Fibroblast of lung (primary cell): ENCODE data around the gene USP16. TPM values are rescaled to one million over a fixed set of nuclear protein-coding genes. Genes with fewer than 3 reads are reported as not detected.
A peak's percentile ranks its signal among the peaks of the same experiment; 100 is the strongest.

Source experiments
- DNase-seq, 2 donors: peaks; one replicate each; pipeline versions ENCODE4 v3.0.0 to v3.0.0-alpha.2; 2010; ENCODE audit warnings: low read depth in 2 of 2
- H2AFZ ChIP-seq: 2 replicates; pipeline ENCODE4 v1.5.1; 2012; ENCODE audit warnings: low read length, control low read depth, inconsistent platforms
- H3K27ac ChIP-seq: 2 replicates; pipeline ENCODE4 v1.5.1; 2011; ENCODE audit warnings: low read length, control low read depth; ENCODE audit not compliant: insufficient read depth
- H3K27me3 ChIP-seq: 2 replicates; pipeline ENCODE4 v1.5.1; 2011; ENCODE audit warnings: mild to moderate bottlenecking, low read length; ENCODE audit not compliant: control insufficient read depth, insufficient read depth
- H3K36me3 ChIP-seq: 2 replicates; pipeline ENCODE4 v1.5.1; 2011; ENCODE audit warnings: low read length; ENCODE audit not compliant: control insufficient read depth, insufficient read depth
- H3K4me1 ChIP-seq: 2 replicates; pipeline ENCODE4 v1.5.1; 2011; ENCODE audit warnings: low read length; ENCODE audit not compliant: control insufficient read depth, insufficient read depth; ENCODE audit errors: extremely low read depth
- H3K4me2 ChIP-seq: 2 replicates; pipeline ENCODE4 v1.5.1; 2011; ENCODE audit warnings: low read length, control low read depth; ENCODE audit not compliant: insufficient read depth; ENCODE audit errors: extremely low read depth
- H3K4me3 ChIP-seq, 4 experiments: fragments of 200-600 bp in 1 of 4; sonication (generic) in 1 of 4; replicated peaks in 1 of 4; 2 replicates each; pipeline ENCODE4 v1.5.1; 2011 to 2016; ENCODE audit warnings: low read length in 4 of 4, low read depth in 3 of 4, mild to moderate bottlenecking in 3 of 4, control low read depth in 2 of 4, inconsistent platforms in 1 of 4, mixed read lengths in 1 of 4; ENCODE audit not compliant: insufficient read depth in 1 of 4; ENCODE audit errors: control extremely low read depth in 1 of 4
- H3K79me2 ChIP-seq: 2 replicates; pipeline ENCODE4 v1.5.1; 2012; ENCODE audit warnings: mild to moderate bottlenecking, low read length, inconsistent platforms; ENCODE audit not compliant: control insufficient read depth, insufficient read depth
- H3K9ac ChIP-seq: 2 replicates; pipeline ENCODE4 v1.5.1; 2011; ENCODE audit warnings: mild to moderate bottlenecking, low read length, control low read depth; ENCODE audit not compliant: insufficient read depth
- H3K9me3 ChIP-seq: 2 replicates; pipeline ENCODE4 v1.5.1; 2012; ENCODE audit warnings: low read depth, low read length; ENCODE audit not compliant: control insufficient read depth, insufficient read depth
- H4K20me1 ChIP-seq: 2 replicates; pipeline ENCODE4 v1.5.1; 2011; ENCODE audit warnings: low read length; ENCODE audit not compliant: control insufficient read depth, insufficient read depth; ENCODE audit errors: extremely low read depth
- EZH2 ChIP-seq: IDR thresholded peaks from 2 replicates; pipeline ENCODE4 v1.5.1; 2012; ENCODE audit warnings: low read length, control low read depth, mild to moderate bottlenecking; ENCODE audit errors: missing control alignments
- polyA plus RNA-seq, 2 donors: library from polyadenylated mRNA; depleted of rRNA in 1 of 2; stranded (reverse) in 1 of 2; unstranded in 1 of 2; fragments of >200 nt; gene quantifications; 2 replicates each; pipeline ENCODE4 v1.2.1, GENCODE V29; 2011 to 2012; ENCODE audit warnings: missing spikeins in 1 of 2
- total RNA-seq: library from RNA; depleted of rRNA; stranded (reverse); fragments of >200 nt; gene quantifications from 2 replicates; pipeline ENCODE4 v1.2.1, GENCODE V29; 2014
- TF ChIP-seq, protein P1 (sequence below), 2 donors: IDR thresholded peaks in 1 of 2; conservative IDR thresholded peaks in 1 of 2; 1 replicate in 1 of 2; 2 replicates in 1 of 2; pipeline ENCODE4 v1.5.1; 2011 to 2012; ENCODE audit warnings: low read length in 2 of 2, control low read depth in 1 of 2, inconsistent platforms in 1 of 2, low read depth in 1 of 2, mild to moderate bottlenecking in 1 of 2

Gene USP16
- total and polyA plus RNA-seq, 2 donors (not counting 1 experiment from before 2014, with no cell fraction given), result 32.2 to 34.4 TPM

DNA sequence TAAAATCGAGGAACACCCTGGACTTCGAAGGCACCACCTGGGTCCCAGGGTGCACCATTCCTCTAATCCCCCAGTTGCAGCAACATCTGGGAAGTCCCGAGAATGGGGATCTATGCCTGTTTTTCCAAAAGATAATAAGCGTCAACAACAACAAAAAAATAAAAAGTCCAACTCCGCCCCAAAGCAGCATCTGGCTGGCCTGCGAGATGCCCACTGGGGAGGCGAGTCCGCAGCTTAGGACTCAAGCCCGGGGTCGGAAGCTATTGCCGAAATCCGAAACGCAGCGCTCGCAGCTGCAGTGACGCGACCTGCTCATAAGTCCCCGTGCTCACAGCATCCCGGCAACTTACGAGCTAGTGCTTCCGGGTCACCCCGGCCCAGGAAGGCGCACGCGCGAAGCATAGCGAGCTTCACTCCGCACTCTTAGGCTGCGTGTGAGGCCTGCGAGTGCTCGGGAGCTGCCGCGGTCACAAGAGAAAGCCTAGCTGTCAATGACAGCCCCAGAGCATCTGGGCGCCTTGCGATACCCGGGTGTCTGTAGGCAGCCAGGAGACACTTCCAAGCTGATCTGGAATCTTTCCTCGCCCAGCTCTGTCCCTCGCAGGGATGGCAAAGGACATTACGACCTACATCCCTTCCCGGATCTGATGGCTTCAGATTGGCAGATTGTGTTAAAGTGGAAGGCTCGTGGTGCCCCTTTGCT, 21.9 kb upstream of the USP16 start:
- no peaks in the 10 kb centered on the region for H3K9me3 ChIP-seq
- peak overlapping the region; percentile 89 for H3K9ac ChIP-seq
- TF ChIP-seq, protein P1, sequence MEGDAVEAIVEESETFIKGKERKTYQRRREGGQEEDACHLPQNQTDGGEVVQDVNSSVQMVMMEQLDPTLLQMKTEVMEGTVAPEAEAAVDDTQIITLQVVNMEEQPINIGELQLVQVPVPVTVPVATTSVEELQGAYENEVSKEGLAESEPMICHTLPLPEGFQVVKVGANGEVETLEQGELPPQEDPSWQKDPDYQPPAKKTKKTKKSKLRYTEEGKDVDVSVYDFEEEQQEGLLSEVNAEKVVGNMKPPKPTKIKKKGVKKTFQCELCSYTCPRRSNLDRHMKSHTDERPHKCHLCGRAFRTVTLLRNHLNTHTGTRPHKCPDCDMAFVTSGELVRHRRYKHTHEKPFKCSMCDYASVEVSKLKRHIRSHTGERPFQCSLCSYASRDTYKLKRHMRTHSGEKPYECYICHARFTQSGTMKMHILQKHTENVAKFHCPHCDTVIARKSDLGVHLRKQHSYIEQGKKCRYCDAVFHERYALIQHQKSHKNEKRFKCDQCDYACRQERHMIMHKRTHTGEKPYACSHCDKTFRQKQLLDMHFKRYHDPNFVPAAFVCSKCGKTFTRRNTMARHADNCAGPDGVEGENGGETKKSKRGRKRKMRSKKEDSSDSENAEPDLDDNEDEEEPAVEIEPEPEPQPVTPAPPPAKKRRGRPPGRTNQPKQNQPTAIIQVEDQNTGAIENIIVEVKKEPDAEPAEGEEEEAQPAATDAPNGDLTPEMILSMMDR (conservative IDR thresholded peaks at IDR 0.05 in 1 of 2, IDR thresholded peaks at IDR 0.05 in 1 of 2; ENCODE audit: low read depth in 1 of 2, low read length in 2 of 2), result no peak
- no peak for TF ChIP-seq EZH2
- peak overlapping the region; percentile 98 for H3K4me2 ChIP-seq
- no peaks in the 10 kb centered on the region for H3K4me1 ChIP-seq
- peak overlapping the region; percentile 55 to 97 (median 72) for H3K4me3 ChIP-seq
- no peaks in the 10 kb centered on the region for H4K20me1 ChIP-seq
- H3K27me3 ChIP-seq, result no peaks in the 10 kb centered on the region
- no peaks in the 10 kb centered on the region for H3K36me3 ChIP-seq
- DNase-seq, result peak; percentile 98
- H3K79me2 ChIP-seq, result no peaks in the 10 kb centered on the region
- peak overlapping the region; percentile 97 for H3K27ac ChIP-seq
- H2AFZ ChIP-seq, result peak overlapping the region; percentile 91

DNA sequence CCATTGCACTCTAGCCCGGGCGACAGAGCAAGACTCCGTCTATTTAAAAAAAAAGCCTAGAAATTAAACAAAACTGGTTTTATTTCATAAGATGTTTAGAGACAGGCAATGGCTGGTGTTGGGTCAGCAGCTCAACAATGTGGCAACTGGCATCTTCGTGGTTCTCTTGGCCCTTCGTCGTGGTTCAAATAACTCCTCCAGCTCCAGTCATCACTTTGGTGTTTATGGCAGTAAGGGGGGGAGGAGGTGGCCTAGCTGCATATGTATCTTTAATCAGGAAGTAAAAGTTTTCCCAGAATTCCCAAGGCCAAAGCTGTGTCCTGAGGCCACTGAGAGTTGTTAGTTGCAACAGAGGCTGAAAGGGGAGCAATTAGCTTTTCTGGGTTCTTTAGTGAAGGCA, 18.8 kb upstream of the USP16 start:
- DNase-seq, result no peak

DNA sequence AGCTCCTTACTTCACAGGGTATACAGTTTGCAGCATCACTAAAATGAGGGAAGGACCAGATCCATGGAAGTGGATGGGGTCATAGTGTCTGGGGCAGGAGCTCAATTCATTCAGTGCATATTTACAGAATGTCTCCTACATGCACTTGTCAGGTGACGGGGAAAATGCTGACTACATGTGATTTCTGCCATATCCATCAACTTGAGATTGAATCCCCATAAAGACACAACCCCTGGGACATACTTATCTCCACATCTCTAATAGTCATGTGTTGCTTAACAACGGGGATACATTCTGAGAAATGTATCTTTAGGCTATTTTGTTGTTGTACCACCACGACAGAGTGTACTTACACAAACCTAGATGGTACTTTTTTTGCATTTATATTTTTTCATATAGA, 17.3 kb upstream of the USP16 start:
- no peak overlapping the region for H3K4me2 ChIP-seq
- no peaks in the 10 kb centered on the region for H3K9me3 ChIP-seq
- H3K4me3 ChIP-seq, result no peak overlapping the region
- DNase-seq, result no peak
- no peak overlapping the region for H3K9ac ChIP-seq
- TF ChIP-seq EZH2, result no peak
- TF ChIP-seq, protein P1 (conservative IDR thresholded peaks at IDR 0.05 in 1 of 2, IDR thresholded peaks at IDR 0.05 in 1 of 2; ENCODE audit: low read depth in 1 of 2, low read length in 2 of 2), result no peak
- no peaks in the 10 kb centered on the region for H3K79me2 ChIP-seq
- H4K20me1 ChIP-seq, result no peaks in the 10 kb centered on the region
- no peaks in the 10 kb centered on the region for H3K36me3 ChIP-seq
- H3K27me3 ChIP-seq, result no peaks in the 10 kb centered on the region
- H2AFZ ChIP-seq, result no peak overlapping the region
- no peaks in the 10 kb centered on the region for H3K4me1 ChIP-seq
- no peak overlapping the region for H3K27ac ChIP-seq

More for the DNA sequence above, 18.8 kb upstream of the USP16 start:
- Histone ChIP-seq H3K4me2 (no peak overlapping the region), H3K9ac (no peak overlapping the region), H3K79me2 (no peaks in the 10 kb centered on the region), H3K36me3 (no peaks in the 10 kb centered on the region), H3K4me3 (no peak overlapping the region), H3K27me3 (no peaks in the 10 kb centered on the region), H4K20me1 (no peaks in the 10 kb centered on the region), H3K9me3 (no peaks in the 10 kb centered on the region), H3K4me1 (no peaks in the 10 kb centered on the region), H2AFZ (no peak overlapping the region), H3K27ac (no peak overlapping the region)
- TF ChIP-seq, protein P1 (conservative IDR thresholded peaks at IDR 0.05 in 1 of 2, IDR thresholded peaks at IDR 0.05 in 1 of 2; ENCODE audit: low read depth in 1 of 2, low read length in 2 of 2), result no peak
